IPS DF 19.7 (cell line): ENCODE results near the gene MAP6D1.

ENCODE experiments used
- DNase-seq: peaks from one replicate; pipeline ENCODE4 v3.0.0-alpha.2; 2013; ENCODE audit warnings: low read depth, low spot score

The MAP6D1 gene

DNA sequence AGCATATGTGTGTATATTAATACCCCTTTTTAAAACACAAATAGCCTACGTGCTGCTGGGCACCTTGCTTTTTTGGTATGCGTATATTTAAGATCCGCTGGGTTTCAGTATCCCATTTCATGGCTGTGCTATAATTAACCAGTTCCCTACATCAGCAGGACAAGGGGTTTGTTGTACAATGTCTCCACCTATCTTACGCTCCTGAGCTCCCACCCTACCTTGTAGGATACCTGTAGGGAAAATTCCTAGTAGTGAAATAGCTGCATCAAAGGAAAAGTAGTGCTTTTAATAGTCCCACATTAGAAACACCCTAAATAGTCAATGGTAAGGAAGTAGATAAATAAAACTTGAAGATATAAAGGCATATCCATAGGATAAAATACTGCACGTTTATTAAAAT is 1.4 kb downstream of the MAP6D1 start:
- no peak for DNase-seq

GRCh38 chr3:183822631-183823030 is 2.7 kb downstream of the MAP6D1 start:
- no peak for DNase-seq

GRCh38 chr3:183819831-183820230 is 5.5 kb downstream of the MAP6D1 start:
- no peak for DNase-seq

DNA sequence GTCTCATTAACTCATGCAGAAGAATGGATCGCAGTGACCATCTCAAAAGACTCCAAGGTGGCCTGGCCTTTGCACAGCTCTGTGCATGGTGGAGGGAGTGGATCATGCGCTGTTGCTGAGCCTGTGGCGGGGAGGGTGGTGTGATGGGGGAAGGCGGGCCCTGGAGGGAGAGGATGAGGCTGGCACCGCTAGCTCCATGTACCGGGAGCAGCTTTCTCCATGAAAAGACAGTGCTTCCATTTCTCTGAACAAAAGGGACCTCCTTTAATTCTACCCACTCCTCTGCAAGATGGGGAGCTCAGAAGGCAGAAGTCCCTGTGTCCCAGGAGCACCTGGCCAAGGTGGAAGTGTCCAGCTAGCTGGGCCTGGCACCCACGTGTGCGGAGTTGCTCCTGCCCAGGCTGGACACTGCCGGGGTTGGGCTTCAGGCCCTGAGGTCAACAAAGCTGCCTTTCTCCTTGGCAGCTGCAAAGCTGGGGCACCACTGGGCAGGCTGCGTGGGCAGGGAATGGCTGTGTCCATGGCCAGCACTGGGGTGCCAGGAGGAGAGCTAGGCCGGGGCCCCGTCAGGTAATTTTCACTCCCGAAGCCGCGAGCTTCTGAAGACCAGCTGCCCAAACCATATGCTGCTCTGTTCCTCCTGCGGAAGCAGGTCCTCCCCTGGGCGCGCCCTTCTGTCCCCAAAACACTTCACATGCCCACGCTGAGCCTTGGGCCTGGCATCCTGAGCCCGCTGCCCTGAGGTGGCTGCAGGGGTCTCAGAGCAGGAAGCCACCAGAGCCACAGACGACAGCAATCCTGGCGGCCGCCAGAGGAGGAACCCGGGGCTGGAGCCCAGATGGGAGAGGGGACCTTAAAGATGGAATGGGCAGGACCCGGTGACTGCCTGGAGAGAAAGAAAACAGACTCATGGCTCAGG is 6.4 kb downstream of the MAP6D1 start:
- DNase-seq = no peak

GRCh38 chr3:183818041-183818620 is 7.2 kb downstream of the MAP6D1 start:
- no peak for DNase-seq

DNA sequence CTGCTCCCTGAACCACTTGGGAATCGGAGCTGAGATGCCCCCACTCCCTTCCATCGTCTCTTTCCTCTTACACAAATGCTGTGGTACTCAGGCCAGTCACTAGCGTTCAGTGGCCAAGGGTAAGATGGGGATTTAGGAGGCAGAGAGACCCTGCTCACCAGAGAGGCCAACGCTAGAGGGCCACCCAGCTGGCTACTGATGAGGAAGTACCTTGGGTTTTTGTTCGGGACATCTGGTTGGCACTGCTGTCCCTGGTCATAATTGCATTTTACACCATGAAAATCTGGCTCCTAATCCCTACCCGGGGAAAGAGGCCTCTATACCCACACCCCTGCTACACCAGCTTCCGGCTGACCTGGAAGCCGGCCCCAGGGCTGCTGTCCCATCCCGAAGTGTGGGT is 7.7 kb downstream of the MAP6D1 start:
- DNase-seq = no peak

GRCh38 chr3:183816681-183817510 is 8.5 kb downstream of the MAP6D1 start:
- DNase-seq = no peak

- DNase-seq = no peak
Observed at GRCh38 chr3:183815951-183816475, 9.4 kb downstream of the MAP6D1 start.

- DNase-seq = no peak
Observed at GRCh38 chr3:183815563-183815940, 9.8 kb downstream of the MAP6D1 start.

GRCh38 chr3:183814240-183814639 is 11.1 kb downstream of the MAP6D1 start:
- no peak for DNase-seq

DNA sequence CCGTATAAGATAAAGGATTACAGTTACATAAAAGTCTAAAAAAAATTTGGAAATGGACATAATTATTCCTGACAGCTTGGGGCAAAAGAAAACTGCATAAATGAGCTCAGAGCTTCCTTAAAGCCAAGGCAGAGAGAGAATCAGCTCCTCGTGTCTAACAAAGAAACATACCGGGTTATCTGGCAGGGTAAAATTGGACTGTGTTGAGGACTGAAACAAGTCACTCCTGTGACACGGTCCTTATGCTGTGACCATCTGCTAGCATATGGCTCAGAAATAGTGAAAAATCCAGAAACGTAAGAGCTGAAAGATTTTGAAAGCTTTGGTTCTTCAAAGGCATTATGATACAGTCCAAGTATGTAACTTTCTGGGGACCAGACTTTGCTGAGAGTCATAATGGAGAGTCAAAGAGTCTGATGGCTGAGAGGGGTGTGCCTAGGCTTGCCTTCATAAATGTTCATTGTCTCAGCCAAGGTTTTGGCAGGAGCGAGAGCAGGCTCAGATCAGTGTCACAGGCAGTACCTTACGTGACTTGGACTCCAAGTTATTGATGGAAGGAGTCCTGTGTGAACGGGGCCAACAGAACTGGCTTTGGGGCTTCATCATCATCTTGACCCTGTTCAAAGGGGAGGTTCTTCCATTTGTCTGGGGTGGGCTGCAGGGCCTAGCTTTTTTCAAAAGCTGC is 12.5 kb downstream of the MAP6D1 start:
- no peak for DNase-seq

DNA sequence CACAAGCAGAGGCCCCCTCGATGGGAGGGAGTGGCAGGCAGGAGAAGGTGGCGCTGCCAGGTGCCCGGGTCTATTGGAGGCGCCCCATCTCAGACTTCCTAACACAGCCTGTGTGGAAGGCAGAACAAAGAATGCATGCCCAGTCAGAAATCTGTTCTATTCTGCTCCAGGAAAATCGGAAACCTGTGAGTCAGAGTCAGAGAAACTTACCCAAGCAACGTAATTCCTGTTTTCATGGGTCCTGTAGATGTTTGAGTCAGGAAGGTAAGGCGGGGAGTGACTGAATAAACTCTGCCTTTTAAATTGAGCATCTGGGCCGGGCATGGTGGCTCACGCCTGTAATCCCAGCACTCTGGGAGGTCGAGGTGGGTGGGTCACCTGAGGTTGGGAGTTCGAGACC is 13.7 kb downstream of the MAP6D1 start:
- DNase-seq = no peak

GRCh38 chr3:183810643-183811594 is 14.5 kb downstream of the MAP6D1 start:
- DNase-seq = no peak

- DNase-seq = no peak
Observed at GRCh38 chr3:183809270-183809669, 16.1 kb downstream of the MAP6D1 start.

GRCh38 chr3:183808355-183808754 is 17.0 kb downstream of the MAP6D1 start:
- DNase-seq = no peak

DNA sequence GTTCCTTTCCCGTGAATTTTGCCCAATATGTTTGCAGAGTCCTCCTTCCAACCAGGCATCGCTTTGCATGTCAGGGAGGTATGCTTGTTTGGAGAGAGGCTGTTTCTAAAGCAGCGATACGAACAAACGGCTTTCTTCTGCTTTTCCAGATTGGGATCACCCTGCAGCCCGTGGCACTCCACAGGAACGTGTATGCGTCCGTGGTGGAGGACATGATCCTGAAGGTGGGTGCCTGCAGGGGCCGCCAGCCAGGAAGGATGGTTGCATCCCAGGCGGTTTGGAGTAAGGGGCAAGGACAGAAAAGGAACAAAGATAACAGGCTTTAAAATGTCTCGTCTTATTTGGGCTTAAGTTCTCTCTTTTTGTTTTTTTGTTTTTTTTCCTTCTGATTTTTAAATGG is 17.5 kb downstream of the MAP6D1 start:
- no peak for DNase-seq

GRCh38 chr3:183807209-183807728 is 18.1 kb downstream of the MAP6D1 start:
- DNase-seq = no peak

DNA sequence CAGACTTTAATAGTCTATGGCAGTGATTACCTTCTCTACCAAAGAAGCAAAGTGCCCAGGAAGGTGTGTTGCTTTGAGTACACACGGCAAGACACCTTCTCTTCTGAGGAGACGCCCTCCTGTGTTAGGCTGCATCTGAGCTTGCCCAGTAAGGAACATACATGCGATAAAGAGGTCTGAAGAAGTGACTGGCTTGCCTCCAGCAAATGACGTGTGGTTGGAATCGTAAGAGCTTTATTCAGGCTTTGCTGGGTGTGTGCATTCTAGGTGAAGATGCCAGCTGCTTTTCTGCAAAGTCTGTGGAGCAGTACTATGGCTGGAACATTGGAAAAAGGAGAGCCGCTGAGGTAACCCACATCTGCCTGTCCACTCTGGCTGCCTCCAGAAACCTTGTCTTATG is 22.4 kb downstream of the MAP6D1 start:
- DNase-seq = no peak

DNA sequence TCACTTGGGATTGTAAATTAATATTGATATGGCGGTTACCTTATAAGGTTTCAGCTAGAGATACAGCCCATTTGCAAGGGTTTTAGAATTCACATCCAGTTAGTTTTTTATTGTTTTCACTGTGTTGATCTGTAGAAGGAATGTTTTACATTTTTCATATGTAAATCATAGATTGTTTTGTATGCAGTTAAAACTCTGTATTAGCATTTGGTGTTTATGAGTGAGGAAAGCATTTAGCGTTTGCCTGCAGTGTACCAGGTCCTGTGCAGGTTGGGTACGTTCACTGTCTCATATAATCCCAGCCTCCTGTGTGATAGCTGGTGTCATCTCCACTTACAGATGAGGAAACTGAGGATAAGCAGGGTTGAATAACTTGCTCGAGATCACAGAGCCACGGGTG is 23.8 kb downstream of the MAP6D1 start:
- no peak for DNase-seq

- no peak for DNase-seq
Observed at GRCh38 chr3:183800243-183800863, 25.0 kb downstream of the MAP6D1 start.
